Effector memory CD8-positive, alpha-beta T cell (primary cell): ENCODE data around the gene RFX1.
A peak's percentile ranks its signal among the peaks of the same experiment; 100 is the strongest.

Source experiments
- ATAC-seq: fragments of 150-1000 bp; cut with Tn5 transposase; replicated peaks from 2 replicates; pipeline ENCODE4 v1.10.0; 2021; ENCODE audit warnings: mild to moderate bottlenecking, moderate library complexity
- DNase-seq, 3 experiments: peaks; one replicate each; pipeline ENCODE4 v3.0.0; 2021
- H3K27ac Mint-ChIP-seq, 2 donors: one replicate each; pipeline ENCODE4 v1.8.0; 2022; ENCODE audit warnings: mild to moderate bottlenecking in 2 of 2, mixed read lengths in 2 of 2, moderate library complexity in 2 of 2
- H3K27me3 Mint-ChIP-seq, 2 donors: one replicate each; pipeline ENCODE4 v1.8.0; 2022; ENCODE audit warnings: mixed read lengths in 2 of 2
- H3K36me3 Mint-ChIP-seq: one replicate; pipeline ENCODE4 v1.8.0; 2022; ENCODE audit warnings: mild to moderate bottlenecking, moderate library complexity, mixed read lengths; ENCODE audit not compliant: insufficient read depth
- H3K4me1 Mint-ChIP-seq, 2 donors: one replicate each; pipeline ENCODE4 v1.8.0; 2022; ENCODE audit warnings: low read depth in 2 of 2, mixed read lengths in 2 of 2
- H3K4me3 Mint-ChIP-seq, 2 donors: one replicate each; pipeline ENCODE4 v1.8.0; 2022; ENCODE audit warnings: mild to moderate bottlenecking in 2 of 2, mixed read lengths in 2 of 2, moderate library complexity in 2 of 2
- H3K9me3 Mint-ChIP-seq, 2 donors: one replicate each; pipeline ENCODE4 v1.8.0; 2022; ENCODE audit warnings: mixed read lengths in 2 of 2

The RFX1 gene

DNA sequence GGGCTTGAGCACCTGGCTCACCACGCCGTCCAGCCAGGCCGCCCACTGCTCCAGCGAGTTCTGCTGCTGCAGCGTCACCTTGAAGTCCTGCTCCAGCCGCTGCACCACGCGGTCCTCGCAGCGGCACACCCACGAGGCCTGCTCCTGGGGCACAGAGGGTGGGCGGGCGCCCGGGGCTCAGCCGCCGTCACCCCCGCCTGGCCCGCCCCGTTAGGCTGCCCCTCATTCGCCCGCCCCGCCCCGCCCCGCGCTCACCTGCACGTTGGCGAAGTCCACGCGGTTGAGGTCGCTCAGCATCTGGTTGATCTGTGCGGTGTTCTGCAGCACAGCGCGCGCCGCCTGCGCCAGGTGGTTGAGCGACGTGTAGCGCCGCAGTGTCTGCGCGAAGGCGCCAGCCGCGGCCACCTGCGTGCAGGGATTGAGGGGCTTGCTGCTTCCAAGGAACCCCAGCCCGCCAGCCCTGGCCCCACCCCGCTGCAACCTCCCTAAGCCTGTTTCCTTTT is 42.5 kb downstream of the RFX1 start:
- Mint-ChIP-seq H3K4me1 (no peaks in the 10 kb centered on the region), H3K9me3 (no peaks in the 10 kb centered on the region), H3K36me3 (peaks cover 35% of the 10 kb centered on the region), H3K27me3 (no peaks in the 10 kb centered on the region), H3K27ac (no peak overlapping the region), H3K4me3 (no peak overlapping the region)
- no peak for ATAC-seq
- no peak for DNase-seq

DNA sequence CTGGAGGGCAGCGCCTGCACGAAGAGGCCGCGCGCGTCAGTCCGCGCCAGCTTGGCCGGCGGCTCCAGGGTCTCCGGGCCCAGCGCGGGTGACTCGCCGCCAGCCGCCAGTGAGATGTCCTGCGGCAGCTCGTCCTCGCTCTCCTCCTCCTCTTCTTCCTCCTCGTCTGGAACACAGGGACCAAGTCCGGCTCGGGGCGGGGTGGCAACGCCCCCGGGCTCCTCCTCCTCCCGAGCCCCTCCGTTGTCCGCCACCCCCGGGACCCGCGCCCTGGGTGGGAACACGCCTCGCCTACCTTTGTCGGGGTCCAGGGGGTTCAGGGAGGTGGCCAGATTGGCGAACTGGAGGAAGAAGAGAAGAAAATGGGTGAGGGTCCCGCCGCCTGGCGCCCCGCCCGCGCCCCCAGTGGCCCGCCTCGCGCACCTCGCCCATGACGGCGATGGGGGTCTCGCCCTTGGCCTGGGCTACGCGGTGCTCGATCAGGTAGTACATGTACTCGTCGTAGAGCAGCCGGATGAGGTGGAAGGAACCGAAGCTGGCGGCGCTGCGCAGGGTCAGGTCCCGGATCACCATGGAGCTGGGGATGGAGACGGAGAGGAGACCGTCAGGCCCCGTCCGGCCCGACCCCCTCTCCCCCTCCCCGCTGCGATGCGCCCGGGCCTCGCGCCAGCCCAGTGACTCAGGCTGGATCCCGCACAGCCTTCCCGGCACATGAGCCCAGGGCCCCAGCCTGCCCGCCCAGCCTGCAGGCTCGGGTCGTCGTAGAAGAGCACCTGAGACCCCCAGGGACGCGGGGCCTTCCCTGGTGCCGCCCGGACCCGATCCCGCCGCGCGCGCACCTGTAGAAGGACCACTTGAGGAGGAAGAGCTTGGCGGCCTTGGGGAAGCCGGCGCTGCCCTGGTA is 43.2 kb downstream of the RFX1 start:
- ATAC-seq, result no peak
- H3K27ac Mint-ChIP-seq, result no peak overlapping the region
- peaks cover 39% of the 10 kb centered on the region for H3K36me3 Mint-ChIP-seq
- no peaks in the 10 kb centered on the region for H3K4me1 Mint-ChIP-seq
- DNase-seq, result no peak
- no peaks in the 10 kb centered on the region for H3K27me3 Mint-ChIP-seq
- H3K9me3 Mint-ChIP-seq, result no peaks in the 10 kb centered on the region
- no peak overlapping the region for H3K4me3 Mint-ChIP-seq

DNA sequence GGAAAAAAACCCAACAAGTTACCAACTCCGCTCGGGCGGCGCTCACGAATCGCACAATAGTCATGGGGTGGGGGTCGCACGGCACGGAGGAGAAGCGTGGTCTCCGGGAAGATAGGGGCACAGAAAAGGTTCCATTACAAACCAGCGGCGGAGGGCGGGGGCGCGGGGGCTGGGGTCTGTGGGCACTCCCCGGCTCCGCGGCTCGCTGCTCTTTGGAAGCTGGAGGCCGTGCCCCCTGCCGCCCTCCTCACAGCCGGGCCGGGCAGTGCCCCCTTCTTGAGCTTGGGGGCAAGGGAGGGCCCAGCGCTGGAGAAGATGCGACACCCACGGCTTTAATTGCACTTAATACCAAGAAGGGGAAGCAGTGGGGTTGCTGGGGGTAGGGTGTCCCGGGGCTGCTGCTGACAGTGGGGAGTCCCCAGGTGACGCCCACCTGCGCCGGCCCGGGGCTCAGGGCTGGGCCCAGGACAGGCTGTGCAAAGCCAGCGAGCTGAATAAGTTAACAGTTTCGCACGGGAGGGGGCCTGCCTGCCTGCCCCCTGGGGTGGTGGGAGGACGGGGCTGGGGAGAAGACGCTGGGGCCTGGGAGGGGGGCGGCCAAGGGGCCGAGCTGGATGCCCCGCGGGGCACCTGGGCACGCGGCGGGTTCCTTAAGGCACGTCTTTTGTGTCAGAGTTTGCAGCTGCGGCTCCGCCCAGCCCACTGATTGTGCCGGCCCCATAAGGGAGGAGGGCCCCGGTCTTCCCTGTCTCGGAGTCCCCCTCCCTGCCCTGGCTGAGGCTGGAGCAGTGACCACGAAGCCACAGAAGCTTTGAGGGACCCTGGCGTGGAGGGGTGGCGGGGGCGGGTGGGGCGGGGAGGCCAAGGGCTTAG is 44.1 kb downstream of the RFX1 start:
- Mint-ChIP-seq H3K4me3 (no peak overlapping the region), H3K4me1 (no peaks in the 10 kb centered on the region), H3K27ac (peak overlapping the region in 1 of 2 donors; percentile 81), H3K27me3 (no peaks in the 10 kb centered on the region), H3K9me3 (no peaks in the 10 kb centered on the region), H3K36me3 (peaks cover 40% of the 10 kb centered on the region)
- DNase-seq (no peak), ATAC-seq (no peak)

DNA sequence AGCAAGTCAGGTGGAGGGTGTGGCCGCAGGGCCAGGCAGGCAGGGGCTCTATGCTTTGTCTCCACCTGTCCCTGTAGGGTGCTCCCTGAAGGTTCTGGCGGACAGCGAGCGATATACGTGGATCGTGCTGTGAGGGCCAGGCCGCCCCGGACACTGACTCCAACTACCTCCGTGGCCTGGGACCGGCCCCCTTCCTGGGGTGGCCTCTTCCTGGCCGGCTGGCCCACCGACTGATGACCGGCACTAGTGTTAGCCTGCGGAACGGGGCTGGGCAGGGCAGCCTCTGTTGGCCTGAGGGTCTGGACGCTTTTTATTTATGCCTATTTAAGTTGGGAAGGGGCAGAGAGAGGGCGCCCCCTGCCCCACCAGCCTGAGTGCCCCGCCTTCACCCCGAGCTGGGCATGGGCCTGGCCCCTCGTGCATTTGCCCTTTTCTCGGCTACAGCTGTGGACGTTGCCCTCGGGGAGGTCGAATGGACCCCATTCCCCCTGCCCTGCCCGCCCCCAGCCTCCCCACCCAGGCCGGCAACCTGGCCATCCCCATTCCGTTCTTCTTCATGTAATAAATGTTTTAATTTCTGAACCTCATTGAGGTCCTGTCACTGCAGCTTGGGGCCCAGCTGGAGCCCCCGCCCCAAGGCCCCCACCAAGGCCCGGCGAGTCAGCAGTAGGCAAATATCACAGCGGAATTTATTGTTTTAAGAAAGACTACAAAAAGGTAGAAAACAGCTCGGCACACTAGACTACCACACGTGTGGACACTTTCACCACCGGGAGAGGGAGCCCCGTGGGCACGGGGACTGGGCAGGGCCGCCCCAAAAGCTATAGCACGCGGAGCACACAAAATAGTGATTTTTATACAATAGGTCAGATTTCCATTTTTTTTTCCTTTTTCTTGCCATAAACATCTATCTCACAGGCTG is 45.0 kb downstream of the RFX1 start:
- ATAC-seq (no peak), DNase-seq (no peak)
- H3K9me3 Mint-ChIP-seq, result no peaks in the 10 kb centered on the region
- no peaks in the 10 kb centered on the region for H3K27me3 Mint-ChIP-seq
- H3K4me1 Mint-ChIP-seq, result no peaks in the 10 kb centered on the region
- H3K4me3 Mint-ChIP-seq, result no peak overlapping the region
- H3K27ac Mint-ChIP-seq, result peak overlapping the region; percentile 17 to 81
- H3K36me3 Mint-ChIP-seq, result peaks cover 43% of the 10 kb centered on the region

DNA sequence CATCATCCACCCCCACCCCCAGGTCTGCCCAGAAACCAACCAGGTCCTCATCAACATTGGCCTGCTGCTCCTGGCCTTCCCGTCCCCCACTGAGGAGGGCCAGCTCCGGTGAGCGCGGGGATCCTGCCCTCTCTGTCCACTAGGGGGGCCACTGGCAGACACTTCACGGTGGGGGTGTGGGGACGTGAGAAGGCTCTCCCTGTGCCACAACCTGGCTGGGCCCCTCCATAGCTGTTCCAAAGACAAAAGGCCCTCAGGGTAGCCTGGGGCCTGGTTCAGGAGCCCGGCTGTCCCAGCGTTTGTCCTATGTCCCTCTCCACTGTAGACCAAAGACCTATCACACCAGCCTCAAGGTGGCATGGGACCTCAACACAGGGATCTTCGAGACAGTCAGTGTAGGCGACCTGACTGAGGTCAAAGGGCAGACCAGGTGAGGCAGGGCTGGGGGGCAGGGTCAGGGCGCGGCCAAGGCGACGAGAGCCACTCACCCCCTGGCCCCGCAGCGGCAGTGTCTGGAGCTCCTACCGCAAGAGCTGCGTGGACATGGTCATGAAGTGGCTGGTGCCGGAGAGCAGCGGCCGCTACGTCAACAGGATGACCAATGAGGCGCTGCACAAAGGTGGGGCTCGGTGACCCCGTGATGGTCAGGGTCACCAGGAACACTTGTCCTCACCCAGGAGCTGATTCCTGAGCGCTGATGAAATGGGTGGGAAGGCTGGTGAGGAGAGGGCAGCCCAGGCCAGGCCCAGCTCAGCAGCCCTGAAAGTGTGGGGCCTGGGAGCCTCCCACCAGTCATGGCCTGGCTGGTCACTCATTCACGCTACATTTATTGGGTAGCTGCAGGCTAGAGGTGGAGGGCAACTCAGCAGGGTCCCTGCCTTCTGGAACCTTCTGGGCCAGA is 45.9 kb downstream of the RFX1 start:
- peak overlapping the region in 1 of 2 donors; percentile 17 for H3K27ac Mint-ChIP-seq
- no peaks in the 10 kb centered on the region for H3K9me3 Mint-ChIP-seq
- H3K4me1 Mint-ChIP-seq, result no peaks in the 10 kb centered on the region
- H3K4me3 Mint-ChIP-seq, result no peak overlapping the region
- ATAC-seq, result peak; percentile 62
- H3K27me3 Mint-ChIP-seq, result no peaks in the 10 kb centered on the region
- H3K36me3 Mint-ChIP-seq, result peaks cover 50% of the 10 kb centered on the region
- peak in 1 of 3 experiments; percentile 22 for DNase-seq

DNA sequence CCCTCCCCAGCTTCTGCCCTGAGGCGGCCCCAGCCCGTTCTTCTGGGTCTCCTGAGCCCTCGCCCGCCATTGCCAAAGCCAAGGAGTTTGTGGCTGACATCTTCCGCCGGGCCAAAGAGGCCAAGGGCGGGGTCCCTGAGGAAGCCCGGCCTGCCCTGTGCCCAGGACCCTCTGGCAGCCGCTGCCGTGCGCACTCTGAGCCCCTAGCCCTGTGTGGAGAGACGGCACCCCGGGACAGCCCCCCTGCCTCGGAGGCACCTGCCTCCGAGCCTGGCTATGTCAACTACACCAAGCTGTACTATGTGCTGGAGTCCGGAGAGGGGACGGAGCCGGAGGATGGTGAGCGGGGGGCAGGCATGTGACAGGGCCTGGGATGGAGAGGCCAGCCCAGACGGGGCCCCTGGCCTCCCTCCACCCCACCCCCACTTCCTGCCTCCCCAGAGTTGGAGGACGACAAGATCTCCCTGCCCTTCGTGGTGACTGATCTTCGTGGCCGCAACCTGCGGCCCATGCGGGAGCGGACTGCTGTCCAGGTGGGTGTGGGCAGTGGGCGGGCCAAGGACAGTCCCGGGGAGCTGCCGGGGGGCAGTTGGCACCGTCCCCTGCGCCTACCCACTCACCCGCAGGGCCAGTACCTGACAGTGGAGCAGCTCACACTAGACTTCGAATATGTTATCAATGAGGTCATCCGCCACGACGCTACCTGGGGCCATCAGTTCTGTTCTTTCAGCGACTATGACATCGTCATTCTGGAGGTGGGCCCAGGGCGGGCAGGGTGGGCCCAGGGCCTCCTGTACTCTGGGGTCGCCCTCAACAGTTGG is 46.8 kb downstream of the RFX1 start:
- DNase-seq, result no peak
- Mint-ChIP-seq H3K27ac (peak overlapping the region in 1 of 2 donors; percentile 53), H3K36me3 (peaks cover 49% of the 10 kb centered on the region), H3K9me3 (no peaks in the 10 kb centered on the region), H3K4me1 (peaks cover 0 to 3% of the 10 kb centered on the region in 2 donors), H3K4me3 (no peak overlapping the region), H3K27me3 (no peaks in the 10 kb centered on the region)
- ATAC-seq, result no peak

DNA sequence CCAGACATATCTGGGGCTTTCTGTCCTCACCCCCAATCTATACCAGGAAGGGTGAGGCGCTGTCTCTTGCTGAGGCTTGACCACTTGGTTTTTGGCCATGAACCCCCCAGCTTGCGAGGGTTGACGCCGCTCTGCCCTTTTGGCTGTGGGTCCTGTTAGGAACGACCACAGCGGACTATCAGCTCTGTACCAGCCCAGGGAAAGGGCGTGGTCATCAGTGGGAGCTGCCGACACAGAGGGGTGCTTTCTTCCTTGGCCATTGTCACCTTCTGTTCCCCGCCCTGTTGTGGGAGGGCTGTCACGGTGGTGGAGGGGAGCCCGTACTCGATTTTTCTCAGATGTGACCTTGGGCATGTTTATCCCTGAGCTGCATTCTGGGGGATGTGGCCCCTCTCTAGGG is 48.1 kb downstream of the RFX1 start:
- Mint-ChIP-seq H3K36me3 (peaks cover 59% of the 10 kb centered on the region), H3K27ac (no peak overlapping the region), H3K4me3 (no peak overlapping the region), H3K27me3 (no peaks in the 10 kb centered on the region), H3K4me1 (peaks cover 8 to 9% of the 10 kb centered on the region in 2 donors), H3K9me3 (no peaks in the 10 kb centered on the region)
- DNase-seq, result no peak
- no peak for ATAC-seq

DNA sequence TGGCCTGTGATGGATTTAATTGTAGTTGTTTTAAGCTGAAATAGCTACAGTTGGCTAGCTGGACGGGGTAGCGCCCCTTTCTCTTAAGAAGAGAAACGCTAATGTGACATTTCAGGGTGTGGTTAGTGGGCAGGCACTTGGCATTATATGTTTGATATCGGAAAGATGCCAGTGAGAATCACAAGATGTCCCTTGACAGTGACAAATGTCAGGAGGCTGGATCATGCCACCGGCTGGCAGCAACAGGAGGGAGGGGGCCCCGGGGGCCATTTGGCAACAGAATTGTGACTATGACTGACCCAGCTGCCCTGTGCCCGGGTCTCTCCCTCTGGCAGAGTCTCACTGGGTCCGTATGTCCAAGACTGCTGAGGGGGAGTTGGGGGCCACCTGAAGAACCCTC is 49.1 kb downstream of the RFX1 start:
- Mint-ChIP-seq H3K4me3 (no peak overlapping the region), H3K36me3 (peaks cover 65% of the 10 kb centered on the region), H3K27ac (peak overlapping the region in 1 of 2 donors; percentile 62), H3K9me3 (no peaks in the 10 kb centered on the region), H3K4me1 (peaks cover 11 to 12% of the 10 kb centered on the region in 2 donors), H3K27me3 (no peaks in the 10 kb centered on the region)
- no peak for ATAC-seq
- DNase-seq, result no peak

DNA sequence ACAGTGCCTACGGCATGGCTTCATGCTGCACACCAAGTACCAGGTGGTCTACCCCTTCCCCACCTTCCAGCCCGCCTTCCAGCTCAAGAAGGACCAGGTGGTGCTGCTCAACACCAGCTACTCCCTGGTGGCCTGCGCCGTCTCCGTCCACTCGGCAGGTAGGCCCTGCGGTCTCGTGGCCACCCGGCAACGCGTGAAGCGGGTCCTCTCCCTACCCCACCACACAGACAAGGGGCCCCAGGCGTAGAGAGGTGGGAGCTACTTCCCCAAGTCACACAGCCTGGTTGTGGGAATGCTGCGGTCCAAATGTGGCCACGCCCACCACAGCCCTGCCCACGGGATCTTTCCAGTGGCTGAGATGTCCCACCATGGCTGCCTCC is 49.8 kb downstream of the RFX1 start:
- DNase-seq, result no peak
- H3K4me3 Mint-ChIP-seq, result no peak overlapping the region
- no peaks in the 10 kb centered on the region for H3K27me3 Mint-ChIP-seq
- H3K27ac Mint-ChIP-seq, result peak overlapping the region in 1 of 2 donors; percentile 62
- no peaks in the 10 kb centered on the region for H3K9me3 Mint-ChIP-seq
- no peak for ATAC-seq
- peaks cover 15 to 19% of the 10 kb centered on the region in 2 donors for H3K4me1 Mint-ChIP-seq
- peaks cover 67% of the 10 kb centered on the region for H3K36me3 Mint-ChIP-seq

DNA sequence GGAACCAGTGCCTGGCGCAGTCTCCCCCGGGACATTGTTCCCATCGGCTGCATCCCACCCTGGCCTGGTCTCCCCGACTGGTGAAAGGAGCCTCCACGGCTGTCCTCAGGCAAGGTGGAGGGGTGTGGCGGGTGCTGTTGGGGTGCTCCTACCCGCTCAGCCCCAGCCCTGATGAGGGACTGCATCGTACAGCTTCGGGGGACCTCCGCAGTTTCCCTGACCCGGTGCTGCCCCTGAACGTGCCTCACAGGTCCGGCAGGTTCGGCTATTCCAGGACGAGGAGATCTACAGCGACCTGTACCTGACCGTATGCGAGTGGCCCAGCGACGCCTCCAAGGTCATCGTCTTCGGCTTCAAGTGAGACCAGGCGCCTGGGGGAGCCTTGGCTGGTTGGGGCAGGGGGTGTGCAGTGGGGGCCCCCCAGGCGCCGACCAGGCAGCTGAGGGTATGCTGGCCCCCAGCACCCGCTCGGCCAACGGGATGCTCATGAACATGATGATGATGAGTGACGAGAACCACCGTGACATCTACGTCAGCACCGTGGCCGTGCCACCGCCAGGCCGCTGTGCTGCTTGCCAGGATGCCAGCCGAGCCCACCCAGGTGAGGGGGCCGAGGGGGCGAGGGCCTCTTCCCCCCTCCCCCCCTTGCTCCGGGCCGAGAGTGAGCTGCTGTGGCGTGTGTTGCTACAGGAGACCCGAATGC is 50.3 kb downstream of the RFX1 start:
- Mint-ChIP-seq H3K4me3 (no peak overlapping the region), H3K27me3 (no peaks in the 10 kb centered on the region), H3K27ac (peak overlapping the region in 1 of 2 donors; percentile 62), H3K9me3 (no peaks in the 10 kb centered on the region), H3K36me3 (peaks cover 66% of the 10 kb centered on the region), H3K4me1 (peaks cover 15 to 19% of the 10 kb centered on the region in 2 donors)
- ATAC-seq, result no peak
- no peak for DNase-seq

DNA sequence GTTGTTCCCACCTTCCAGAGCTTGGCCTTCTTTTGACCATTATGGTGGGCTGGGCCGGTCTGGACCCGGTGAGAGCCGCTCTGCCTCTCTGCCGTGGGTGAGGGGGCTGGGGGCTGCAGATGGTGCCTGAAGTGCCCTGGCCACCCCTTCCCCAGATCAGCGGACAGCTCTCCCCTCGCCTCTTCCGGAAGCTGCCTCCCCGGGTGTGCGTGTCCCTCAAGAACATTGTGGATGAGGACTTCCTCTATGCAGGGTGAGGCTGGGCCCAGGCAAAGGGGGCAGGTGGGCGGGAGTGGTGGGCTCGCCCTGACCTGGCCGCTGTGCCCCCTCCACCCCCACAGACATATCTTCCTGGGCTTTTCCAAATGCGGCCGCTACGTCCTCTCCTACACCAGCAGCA is 51.9 kb downstream of the RFX1 start:
- peak overlapping the region; percentile 76 to 97 for H3K27ac Mint-ChIP-seq
- H3K4me1 Mint-ChIP-seq, result peaks cover 15 to 19% of the 10 kb centered on the region in 2 donors
- H3K27me3 Mint-ChIP-seq, result no peaks in the 10 kb centered on the region
- ATAC-seq (no peak), DNase-seq (no peak)
- peaks cover 58% of the 10 kb centered on the region for H3K36me3 Mint-ChIP-seq
- H3K9me3 Mint-ChIP-seq, result no peaks in the 10 kb centered on the region
- peak overlapping the region; percentile 97 to 98 for H3K4me3 Mint-ChIP-seq
